Measurements from ENCODE around the gene PI16. TPM values are rescaled to one million over a fixed set of nuclear protein-coding genes. Genes with fewer than 3 reads are reported as not detected.

PI16 gene
- total RNA-seq, 2 experiments from 2014 or later = 0.30 TPM; not detected in 1

DNA sequence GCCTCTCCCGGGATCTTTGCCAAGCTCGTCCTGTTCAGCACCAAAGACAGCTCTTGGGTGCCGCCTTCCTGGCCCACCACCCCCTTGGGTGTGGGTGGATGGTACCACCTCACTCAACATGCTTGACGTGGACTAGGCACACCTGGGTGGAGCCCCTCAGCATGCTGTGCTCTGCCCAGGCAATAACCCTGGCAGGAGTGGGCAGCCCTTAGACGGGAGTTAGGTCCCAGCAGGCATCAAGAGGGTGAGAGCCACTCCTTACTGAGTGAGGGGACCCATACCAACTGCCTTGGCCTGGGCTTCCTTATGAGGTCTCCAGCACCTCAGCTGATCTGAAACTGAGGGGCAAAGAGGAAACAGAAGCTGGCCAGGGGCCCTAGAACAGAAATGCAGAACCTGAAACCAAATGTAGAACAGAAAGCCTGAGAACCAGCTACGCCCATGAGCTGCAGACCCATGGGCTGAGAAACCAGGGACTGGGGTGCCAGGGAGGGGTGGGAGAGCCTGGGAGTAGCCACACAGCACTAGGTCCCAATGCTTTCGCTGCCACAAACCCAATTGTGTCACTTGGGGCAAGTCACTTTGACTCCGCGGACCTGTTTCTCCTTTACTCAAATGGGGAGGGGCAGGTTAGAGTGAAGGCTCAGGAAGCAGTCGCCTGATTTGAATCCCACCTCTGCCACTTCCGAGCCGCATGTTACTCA lies 53.0 kb downstream of the PI16 start:
- no TSS peak for BruUV-seq (replicated peaks)
- no peaks in the 10 kb centered on the region for H3K9me2 ChIP-seq (ENCODE audit: insufficient read depth, low read length)
- H3K4me2 ChIP-seq (ENCODE audit: low read length) = peak overlapping the region; percentile 86
- H3K9me3 ChIP-seq (ENCODE audit: low read length) = no peaks in the 10 kb centered on the region
- H3K27ac ChIP-seq (ENCODE audit: low read depth, low read length, poor library complexity, severe bottlenecking) = peak overlapping the region; percentile 70
- no peaks in the 10 kb centered on the region; the same call in 1 of the 2 replicates for H3K79me2 ChIP-seq (ENCODE audit: insufficient read depth, low read depth, low read length)
- TF ChIP-seq, protein P1, sequence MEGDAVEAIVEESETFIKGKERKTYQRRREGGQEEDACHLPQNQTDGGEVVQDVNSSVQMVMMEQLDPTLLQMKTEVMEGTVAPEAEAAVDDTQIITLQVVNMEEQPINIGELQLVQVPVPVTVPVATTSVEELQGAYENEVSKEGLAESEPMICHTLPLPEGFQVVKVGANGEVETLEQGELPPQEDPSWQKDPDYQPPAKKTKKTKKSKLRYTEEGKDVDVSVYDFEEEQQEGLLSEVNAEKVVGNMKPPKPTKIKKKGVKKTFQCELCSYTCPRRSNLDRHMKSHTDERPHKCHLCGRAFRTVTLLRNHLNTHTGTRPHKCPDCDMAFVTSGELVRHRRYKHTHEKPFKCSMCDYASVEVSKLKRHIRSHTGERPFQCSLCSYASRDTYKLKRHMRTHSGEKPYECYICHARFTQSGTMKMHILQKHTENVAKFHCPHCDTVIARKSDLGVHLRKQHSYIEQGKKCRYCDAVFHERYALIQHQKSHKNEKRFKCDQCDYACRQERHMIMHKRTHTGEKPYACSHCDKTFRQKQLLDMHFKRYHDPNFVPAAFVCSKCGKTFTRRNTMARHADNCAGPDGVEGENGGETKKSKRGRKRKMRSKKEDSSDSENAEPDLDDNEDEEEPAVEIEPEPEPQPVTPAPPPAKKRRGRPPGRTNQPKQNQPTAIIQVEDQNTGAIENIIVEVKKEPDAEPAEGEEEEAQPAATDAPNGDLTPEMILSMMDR (conservative IDR thresholded peaks at IDR 0.05; ENCODE audit: low read length) = no peak
- no peak for TF ChIP-seq EZH2phosphoT487 (IDR thresholded peaks at IDR 0.05; ENCODE audit: borderline replicate concordance, low read depth, low read length)
- DNase-seq (ENCODE audit: low spot score) = peak; percentile 69
- H3K36me3 ChIP-seq (ENCODE audit: insufficient read depth, low read length) = peaks cover 7% of the 10 kb centered on the region; the same call in 1 of the 2 replicates
- no peaks in the 10 kb centered on the region for H4K20me1 ChIP-seq (ENCODE audit: insufficient read depth, low read length)
- H3K4me1 ChIP-seq (ENCODE audit: insufficient read depth, low read length, poor library complexity, severe bottlenecking) = peaks cover 53% of the 10 kb centered on the region
- intact Hi-C loops (cut with micrococcal nuclease; ENCODE audit: unreplicated experiment) = loop anchor here (1.0 to 10.0 kb wide), 2 partner anchors 21 to 413 kb away; partner anchors contain the start of genes MTCH1 and SRSF3
- ChIA-PET CTCF (ENCODE audit: unreplicated experiment) (interaction anchor here (0.6 to 2.6 kb wide), 5 partner anchors 11 to 129 kb away, joined by 3 to 19 read pairs (median 3); no protein-coding TSS in a partner anchor), POLR2A (interaction anchor here (0.8 to 4.1 kb wide), 11 partner anchors 10 to 154 kb away, joined by 3 to 32 read pairs (median 5); partner anchors contain the start of genes C6orf89, MTCH1 and PPIL1)
- no peak overlapping the region for H2AFZ ChIP-seq (ENCODE audit: low read length)
- H3K4me3 ChIP-seq (ENCODE audit: low read depth, low read length, poor library complexity, severe bottlenecking) = peak overlapping the region; percentile 70

DNA sequence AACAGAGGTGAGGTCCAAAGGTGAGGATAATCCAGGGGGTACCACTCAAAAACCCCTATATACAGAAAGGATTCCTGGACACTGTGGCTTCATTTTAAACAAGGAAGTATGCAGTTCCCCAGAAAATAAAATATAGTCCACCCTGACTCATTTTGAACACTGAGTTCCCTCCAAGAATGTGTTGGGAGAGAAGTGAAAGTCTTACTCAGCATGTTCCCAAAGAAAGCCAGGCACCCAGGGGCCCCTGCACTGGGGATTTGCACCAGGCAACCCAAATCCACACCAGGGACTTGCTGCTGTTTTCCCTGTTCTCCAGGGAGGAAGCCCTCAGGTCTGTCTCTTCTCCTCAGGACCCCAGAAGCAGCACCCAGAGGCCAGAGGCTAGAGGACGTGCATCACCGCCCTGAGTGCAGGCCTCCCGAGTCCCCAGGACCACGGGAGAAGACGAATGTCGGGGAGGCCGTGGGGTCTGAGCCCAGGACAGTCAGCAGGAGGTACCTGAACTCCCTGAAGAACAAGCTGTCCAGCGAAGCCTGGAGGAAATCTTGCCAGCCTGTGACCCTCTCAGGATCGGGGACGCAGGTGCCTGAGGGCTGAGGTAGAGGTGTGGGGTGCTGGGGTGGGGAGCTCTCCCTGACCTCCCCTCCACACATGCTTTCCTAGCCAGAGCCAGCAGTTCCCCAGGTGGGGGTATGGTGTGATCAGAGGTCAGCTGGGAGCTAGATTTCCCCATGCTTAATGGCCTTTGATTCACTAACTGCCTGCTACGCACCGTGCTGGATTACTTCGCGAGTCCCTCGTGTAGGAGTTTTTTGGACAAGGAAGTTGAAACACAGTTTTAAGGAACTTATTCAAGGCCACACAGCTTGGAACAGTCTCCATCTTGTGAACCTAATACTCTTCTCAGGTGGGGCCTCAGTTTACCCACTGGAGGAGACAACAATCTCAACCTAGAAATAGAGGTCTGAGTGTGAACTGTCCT lies 54.2 kb downstream of the PI16 start:
- ChIA-PET POLR2A (no interaction called here), CTCF (ENCODE audit: unreplicated experiment) (interaction anchor here (0.6 kb wide), 1 partner anchor 118 kb away, joined by 3 read pairs; no protein-coding TSS in a partner anchor)
- DNase-seq (ENCODE audit: low spot score) = no peak
- H3K4me2 ChIP-seq (ENCODE audit: low read length) = peak overlapping the region; percentile 86; the same call in 1 of the 2 replicates
- no peaks in the 10 kb centered on the region for H3K9me2 ChIP-seq (ENCODE audit: insufficient read depth, low read length)
- no peak overlapping the region for H3K4me3 ChIP-seq (ENCODE audit: low read depth, low read length, poor library complexity, severe bottlenecking)
- no peaks in the 10 kb centered on the region for H3K9me3 ChIP-seq (ENCODE audit: low read length)
- intact Hi-C loops (cut with micrococcal nuclease; ENCODE audit: unreplicated experiment) = loop anchor here (10.0 kb wide), 1 partner anchor 414 kb away; the partner anchor contains the start of gene SRSF3
- TF ChIP-seq EZH2phosphoT487 (IDR thresholded peaks at IDR 0.05; ENCODE audit: borderline replicate concordance, low read depth, low read length) = no peak
- TF ChIP-seq, protein P1 (conservative IDR thresholded peaks at IDR 0.05; ENCODE audit: low read length) = no peak
- peaks cover 7% of the 10 kb centered on the region; the same call in 1 of the 2 replicates for H3K36me3 ChIP-seq (ENCODE audit: insufficient read depth, low read length)
- H3K79me2 ChIP-seq (ENCODE audit: insufficient read depth, low read depth, low read length) = no peaks in the 10 kb centered on the region; the same call in 1 of the 2 replicates
- peaks cover 47% of the 10 kb centered on the region for H3K4me1 ChIP-seq (ENCODE audit: insufficient read depth, low read length, poor library complexity, severe bottlenecking)
- no peak overlapping the region for H3K27ac ChIP-seq (ENCODE audit: low read depth, low read length, poor library complexity, severe bottlenecking)
- BruUV-seq (replicated peaks) = no TSS peak
- no peaks in the 10 kb centered on the region for H4K20me1 ChIP-seq (ENCODE audit: insufficient read depth, low read length)
- H2AFZ ChIP-seq (ENCODE audit: low read length) = no peak overlapping the region

Data from OCI-LY7 (cell line).